ENCODE data around the gene MYO5B. TPM values are rescaled to one million over a fixed set of nuclear protein-coding genes. Genes with fewer than 3 reads are reported as not detected.

The MYO5B gene
- total RNA-seq, 2 experiments from 2014 or later: not detected

GRCh38 chr18:49878567-49879270 is 316.2 kb downstream of the MYO5B start:
- DNase-seq (no peak), ATAC-seq (ENCODE audit: low read depth) (no peak)
- no peaks in the 10 kb centered on the region for H3K36me3 Mint-ChIP-seq
- POLR2A ChIA-PET: no interaction called here
- peaks cover 2% of the 10 kb centered on the region for H3K4me1 Mint-ChIP-seq
- no peak overlapping the region for H3K4me3 Mint-ChIP-seq
- no peak overlapping the region for H3K27ac Mint-ChIP-seq
- H3K9me3 Mint-ChIP-seq: no peaks in the 10 kb centered on the region
- peaks cover 23% of the 10 kb centered on the region for H3K27me3 Mint-ChIP-seq

GRCh38 chr18:49878015-49878414 is 316.9 kb downstream of the MYO5B start:
- no peaks in the 10 kb centered on the region for H3K36me3 Mint-ChIP-seq
- no peak overlapping the region for H3K27ac Mint-ChIP-seq
- POLR2A ChIA-PET: no interaction called here
- H3K4me1 Mint-ChIP-seq: peaks cover 2% of the 10 kb centered on the region
- DNase-seq: no peak
- no peaks in the 10 kb centered on the region for H3K9me3 Mint-ChIP-seq
- peaks cover 21% of the 10 kb centered on the region for H3K27me3 Mint-ChIP-seq
- no peak for ATAC-seq (ENCODE audit: low read depth)
- H3K4me3 Mint-ChIP-seq: no peak overlapping the region

GRCh38 chr18:49876536-49876935 is 318.4 kb downstream of the MYO5B start:
- peaks cover 8% of the 10 kb centered on the region for H3K4me1 Mint-ChIP-seq
- no peak for ATAC-seq (ENCODE audit: low read depth)
- DNase-seq: no peak
- no peak overlapping the region for H3K4me3 Mint-ChIP-seq
- H3K9me3 Mint-ChIP-seq: no peaks in the 10 kb centered on the region
- H3K27ac Mint-ChIP-seq: no peak overlapping the region
- H3K27me3 Mint-ChIP-seq: peaks cover 16% of the 10 kb centered on the region
- POLR2A ChIA-PET: no interaction called here
- no peaks in the 10 kb centered on the region for H3K36me3 Mint-ChIP-seq

GRCh38 chr18:49875783-49876182 is 319.2 kb downstream of the MYO5B start:
- Mint-ChIP-seq H3K36me3 (no peaks in the 10 kb centered on the region), H3K9me3 (no peaks in the 10 kb centered on the region), H3K27ac (no peak overlapping the region), H3K4me3 (no peak overlapping the region), H3K27me3 (peaks cover 21% of the 10 kb centered on the region), H3K4me1 (peaks cover 9% of the 10 kb centered on the region)
- no peak for ATAC-seq (ENCODE audit: low read depth)
- POLR2A ChIA-PET: interaction anchor here (0.6 kb wide), 1 partner anchor 323 kb away, joined by 3 read pairs; no protein-coding TSS in a partner anchor
- DNase-seq: no peak

GRCh38 chr18:49875155-49875554 is 319.8 kb downstream of the MYO5B start:
- ATAC-seq (ENCODE audit: low read depth) (no peak), DNase-seq (no peak)
- H3K36me3 Mint-ChIP-seq: no peaks in the 10 kb centered on the region
- no peaks in the 10 kb centered on the region for H3K9me3 Mint-ChIP-seq
- H3K4me1 Mint-ChIP-seq: peaks cover 9% of the 10 kb centered on the region
- no peak overlapping the region for H3K4me3 Mint-ChIP-seq
- no peak overlapping the region for H3K27ac Mint-ChIP-seq
- POLR2A ChIA-PET: interaction anchor here (0.6 kb wide), 1 partner anchor 322 kb away, joined by 3 read pairs; no protein-coding TSS in a partner anchor
- peaks cover 21% of the 10 kb centered on the region for H3K27me3 Mint-ChIP-seq

- H3K27me3 Mint-ChIP-seq: peaks cover 21% of the 10 kb centered on the region
- no peak for ATAC-seq (ENCODE audit: low read depth)
- H3K4me3 Mint-ChIP-seq: no peak overlapping the region
- POLR2A ChIA-PET: no interaction called here
- H3K27ac Mint-ChIP-seq: no peak overlapping the region
- H3K36me3 Mint-ChIP-seq: no peaks in the 10 kb centered on the region
- H3K9me3 Mint-ChIP-seq: no peaks in the 10 kb centered on the region
- DNase-seq: no peak
- H3K4me1 Mint-ChIP-seq: peaks cover 9% of the 10 kb centered on the region
These were observed 320.7 kb downstream of the MYO5B start for GRCh38 chr18:49874238-49874637.

GRCh38 chr18:49869354-49869753 is 325.6 kb downstream of the MYO5B start:
- H3K36me3 Mint-ChIP-seq: no peaks in the 10 kb centered on the region
- H3K4me3 Mint-ChIP-seq: no peak overlapping the region
- DNase-seq: no peak
- H3K4me1 Mint-ChIP-seq: peaks cover 9% of the 10 kb centered on the region
- peaks cover 8% of the 10 kb centered on the region for H3K27me3 Mint-ChIP-seq
- no peaks in the 10 kb centered on the region for H3K9me3 Mint-ChIP-seq
- no peak for ATAC-seq (ENCODE audit: low read depth)
- H3K27ac Mint-ChIP-seq: no peak overlapping the region
- POLR2A ChIA-PET: no interaction called here

- POLR2A ChIA-PET: no interaction called here
- H3K27me3 Mint-ChIP-seq: peaks cover 9% of the 10 kb centered on the region
- H3K4me1 Mint-ChIP-seq: peaks cover 1% of the 10 kb centered on the region
- no peaks in the 10 kb centered on the region for H3K9me3 Mint-ChIP-seq
- no peak for ATAC-seq (ENCODE audit: low read depth)
- no peak overlapping the region for H3K27ac Mint-ChIP-seq
- no peak overlapping the region for H3K4me3 Mint-ChIP-seq
- DNase-seq: no peak
- H3K36me3 Mint-ChIP-seq: no peaks in the 10 kb centered on the region
These were observed 328.3 kb downstream of the MYO5B start for GRCh38 chr18:49866680-49867079.

GRCh38 chr18:49865401-49865800 is 329.5 kb downstream of the MYO5B start:
- DNase-seq: no peak
- peaks cover 5% of the 10 kb centered on the region for H3K27me3 Mint-ChIP-seq
- no peaks in the 10 kb centered on the region for H3K9me3 Mint-ChIP-seq
- no peak overlapping the region for H3K4me3 Mint-ChIP-seq
- H3K36me3 Mint-ChIP-seq: no peaks in the 10 kb centered on the region
- POLR2A ChIA-PET: no interaction called here
- no peaks in the 10 kb centered on the region for H3K4me1 Mint-ChIP-seq
- ATAC-seq (ENCODE audit: low read depth): no peak
- no peak overlapping the region for H3K27ac Mint-ChIP-seq

- Mint-ChIP-seq H3K4me1 (peaks cover 3% of the 10 kb centered on the region), H3K4me3 (no peak overlapping the region), H3K27ac (no peak overlapping the region), H3K36me3 (no peaks in the 10 kb centered on the region), H3K9me3 (no peaks in the 10 kb centered on the region), H3K27me3 (peaks cover 6% of the 10 kb centered on the region)
- POLR2A ChIA-PET: no interaction called here
- no peak for ATAC-seq (ENCODE audit: low read depth)
- DNase-seq: no peak
These were observed 331.0 kb downstream of the MYO5B start for GRCh38 chr18:49863769-49864621.

- H3K27ac Mint-ChIP-seq: no peak overlapping the region
- no peak overlapping the region for H3K4me3 Mint-ChIP-seq
- no peaks in the 10 kb centered on the region for H3K9me3 Mint-ChIP-seq
- peaks cover 6% of the 10 kb centered on the region for H3K27me3 Mint-ChIP-seq
- POLR2A ChIA-PET: no interaction called here
- no peaks in the 10 kb centered on the region for H3K36me3 Mint-ChIP-seq
- DNase-seq (no peak), ATAC-seq (ENCODE audit: low read depth) (no peak)
- peaks cover 6% of the 10 kb centered on the region for H3K4me1 Mint-ChIP-seq
These were observed 332.1 kb downstream of the MYO5B start for GRCh38 chr18:49862656-49863385.

GRCh38 chr18:49861659-49862058 is 333.3 kb downstream of the MYO5B start:
- no peak for ATAC-seq (ENCODE audit: low read depth)
- no peak overlapping the region for H3K4me3 Mint-ChIP-seq

GRCh38 chr18:49859725-49860124 is 335.2 kb downstream of the MYO5B start:
- POLR2A ChIA-PET: no interaction called here
- no peak overlapping the region for H3K4me3 Mint-ChIP-seq
- H3K27ac Mint-ChIP-seq: no peak overlapping the region
- no peaks in the 10 kb centered on the region for H3K9me3 Mint-ChIP-seq
- peaks cover 6% of the 10 kb centered on the region for H3K4me1 Mint-ChIP-seq
- H3K27me3 Mint-ChIP-seq: peaks cover 6% of the 10 kb centered on the region
- ATAC-seq (ENCODE audit: low read depth) (no peak), DNase-seq (no peak)
- no peaks in the 10 kb centered on the region for H3K36me3 Mint-ChIP-seq

More at GRCh38 chr18:49861659-49862058, 333.3 kb downstream of the MYO5B start:
- Mint-ChIP-seq H3K36me3 (no peaks in the 10 kb centered on the region), H3K27me3 (peaks cover 6% of the 10 kb centered on the region), H3K4me1 (peaks cover 6% of the 10 kb centered on the region), H3K27ac (no peak overlapping the region), H3K9me3 (no peaks in the 10 kb centered on the region)
- DNase-seq: no peak
- POLR2A ChIA-PET: interaction anchor here (0.7 to 0.8 kb wide), 2 partner anchors 428 to 682 kb away, joined by 3 to 5 read pairs; no protein-coding TSS in a partner anchor

Data from activated naive CD8-positive, alpha-beta T cell treated with anti-CD3 and anti-CD28 coated beads, Interleukin-2, amount 10 ng/mL, durations not matched to agents 7 days and 5 days (primary cell).